ENCODE results near the gene GMPS. TPM values are rescaled to one million over a fixed set of nuclear protein-coding genes. Genes with fewer than 3 reads are reported as not detected.

GMPS gene
- total and polyA plus RNA-seq, 10 of the 15 experiments (the other 5 are each of a cell fraction or from before 2014, with no cell fraction given) = 33.2 to 143 (median 79.0) TPM

- TF ChIP-seq ZBTB4 (CRISPR knock-in tag; IDR thresholded peaks at IDR 0.05) = no peak
- TF ChIP-seq KLF5 (IDR thresholded peaks at IDR 0.05; ENCODE audit: partially characterized antibody) = no peak
- TF ChIP-seq FOXM1 (IDR thresholded peaks at IDR 0.05; ENCODE audit: low read depth, low read length) = no peak
- no peak for TF ChIP-seq TCF3 (IDR thresholded peaks at IDR 0.05; ENCODE audit: borderline replicate concordance, insufficient read depth, low read depth, low read length)
- TF ChIP-seq LARP7 (IDR thresholded peaks at IDR 0.05) = no peak
- TF ChIP-seq PAX5 (IDR thresholded peaks at IDR 0.05; ENCODE audit: borderline replicate concordance, low read depth, low read length) = no peak
- TF ChIP-seq ZNF384 (IDR thresholded peaks at IDR 0.05; ENCODE audit: borderline replicate concordance, low read depth, low read length) = no peak
- TF ChIP-seq E2F8 (IDR thresholded peaks at IDR 0.05; ENCODE audit: low read depth, partially characterized antibody) = no peak
Observed at GRCh38 chr3:155891321-155891720, 20.9 kb downstream of the GMPS start (continued).

All from GM12878 (cell line).